ENCODE results near the gene UMOD.

The UMOD gene

GRCh38 chr16:20364051-20364450, 11.5 kb upstream of the UMOD start:
- H3K4me3 ChIP-seq (ENCODE audit: low read length): no peak overlapping the region
- DNase-seq (ENCODE audit: low read depth): no peak
- no peak for TF ChIP-seq CTCF (conservative IDR thresholded peaks at IDR 0.05; ENCODE audit: low read length)

GRCh38 chr16:20363191-20363590, 10.7 kb upstream of the UMOD start:
- TF ChIP-seq CTCF (conservative IDR thresholded peaks at IDR 0.05; ENCODE audit: low read length): no peak

DNA sequence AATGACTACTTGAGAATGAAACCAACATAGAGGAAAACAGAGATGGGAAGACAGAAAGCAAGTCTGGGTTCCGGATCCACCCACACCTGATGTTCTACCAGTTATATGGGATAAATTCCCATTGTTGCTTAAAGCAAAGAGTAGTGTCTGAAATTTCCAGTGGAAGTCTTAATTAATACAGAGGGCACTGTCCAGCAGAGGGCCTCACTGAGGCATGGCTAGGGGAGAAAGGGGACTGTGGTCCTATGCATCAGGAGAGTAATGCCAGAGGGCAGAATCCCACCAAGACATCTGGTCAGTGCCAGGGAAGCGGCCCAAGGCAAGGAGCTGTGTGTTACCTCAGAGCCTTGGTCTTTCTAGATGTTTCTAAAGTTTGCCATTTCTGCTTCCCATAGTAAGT, 7.5 kb upstream of the UMOD start:
- no peak for TF ChIP-seq CTCF (conservative IDR thresholded peaks at IDR 0.05; ENCODE audit: low read length)
- H3K4me3 ChIP-seq (ENCODE audit: low read length): no peak overlapping the region
- DNase-seq (ENCODE audit: low read depth): no peak

More at GRCh38 chr16:20363191-20363590, 10.7 kb upstream of the UMOD start:
- no peak overlapping the region for H3K4me3 ChIP-seq (ENCODE audit: low read length)
- no peak for DNase-seq (ENCODE audit: low read depth)

- no peak for TF ChIP-seq CTCF (conservative IDR thresholded peaks at IDR 0.05; ENCODE audit: low read length)
- no peak for DNase-seq (ENCODE audit: low read depth)
- no peak overlapping the region for H3K4me3 ChIP-seq (ENCODE audit: low read length)
Observed at GRCh38 chr16:20355114-20355782, 2.7 kb upstream of the UMOD start.

- DNase-seq (ENCODE audit: low read depth): no peak
- TF ChIP-seq CTCF (conservative IDR thresholded peaks at IDR 0.05; ENCODE audit: low read length): no peak
- no peak overlapping the region for H3K4me3 ChIP-seq (ENCODE audit: low read length)
Observed at GRCh38 chr16:20353379-20353778, 864 bp upstream of the UMOD start.

DNA sequence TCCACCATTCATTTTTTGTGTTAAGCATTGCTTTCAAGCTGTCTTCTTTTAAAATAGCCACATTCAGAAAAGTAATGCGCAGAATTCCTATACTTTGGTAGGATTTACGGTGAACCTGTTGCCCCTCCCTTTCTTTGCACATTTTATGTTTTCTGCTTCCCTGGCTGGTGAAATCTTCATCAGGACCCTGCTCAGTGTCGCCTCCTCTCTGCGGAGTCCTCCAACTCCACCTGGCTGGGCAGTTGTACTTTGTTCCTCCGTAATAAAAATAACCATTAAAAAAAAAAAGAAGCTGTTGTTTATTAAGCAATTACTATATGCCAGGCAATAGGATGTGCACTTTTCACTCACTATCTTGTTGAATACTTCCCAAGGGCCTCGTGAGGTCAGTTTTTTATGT, 2.9 kb downstream of the UMOD start:
- H3K4me3 ChIP-seq (ENCODE audit: low read length): no peak overlapping the region
- no peak for TF ChIP-seq CTCF (conservative IDR thresholded peaks at IDR 0.05; ENCODE audit: low read length)
- DNase-seq (ENCODE audit: low read depth): no peak

- TF ChIP-seq CTCF (conservative IDR thresholded peaks at IDR 0.05; ENCODE audit: low read length): no peak
- H3K4me3 ChIP-seq (ENCODE audit: low read length): no peak overlapping the region
- no peak for DNase-seq (ENCODE audit: low read depth)
Observed at GRCh38 chr16:20348365-20349185, 3.9 kb downstream of the UMOD start.

Measured in AG10803 (cell line).